Hematopoietic multipotent progenitor cell treated with erythropoietin and hydrocortisone succinate and interleukin-3 and kit ligand, for 4 days (in vitro differentiated cells): ENCODE data around the gene GUK1.
"Not testable (repeated sequence)": the region's sequence is repeated elsewhere in the genome, so short reads cannot be mapped to it uniquely, and the experiment has no call there.

Experiments used
- DNase-seq: peaks from one replicate; pipeline ENCODE4 v3.0.0-alpha.2; 2015

Gene GUK1

DNA sequence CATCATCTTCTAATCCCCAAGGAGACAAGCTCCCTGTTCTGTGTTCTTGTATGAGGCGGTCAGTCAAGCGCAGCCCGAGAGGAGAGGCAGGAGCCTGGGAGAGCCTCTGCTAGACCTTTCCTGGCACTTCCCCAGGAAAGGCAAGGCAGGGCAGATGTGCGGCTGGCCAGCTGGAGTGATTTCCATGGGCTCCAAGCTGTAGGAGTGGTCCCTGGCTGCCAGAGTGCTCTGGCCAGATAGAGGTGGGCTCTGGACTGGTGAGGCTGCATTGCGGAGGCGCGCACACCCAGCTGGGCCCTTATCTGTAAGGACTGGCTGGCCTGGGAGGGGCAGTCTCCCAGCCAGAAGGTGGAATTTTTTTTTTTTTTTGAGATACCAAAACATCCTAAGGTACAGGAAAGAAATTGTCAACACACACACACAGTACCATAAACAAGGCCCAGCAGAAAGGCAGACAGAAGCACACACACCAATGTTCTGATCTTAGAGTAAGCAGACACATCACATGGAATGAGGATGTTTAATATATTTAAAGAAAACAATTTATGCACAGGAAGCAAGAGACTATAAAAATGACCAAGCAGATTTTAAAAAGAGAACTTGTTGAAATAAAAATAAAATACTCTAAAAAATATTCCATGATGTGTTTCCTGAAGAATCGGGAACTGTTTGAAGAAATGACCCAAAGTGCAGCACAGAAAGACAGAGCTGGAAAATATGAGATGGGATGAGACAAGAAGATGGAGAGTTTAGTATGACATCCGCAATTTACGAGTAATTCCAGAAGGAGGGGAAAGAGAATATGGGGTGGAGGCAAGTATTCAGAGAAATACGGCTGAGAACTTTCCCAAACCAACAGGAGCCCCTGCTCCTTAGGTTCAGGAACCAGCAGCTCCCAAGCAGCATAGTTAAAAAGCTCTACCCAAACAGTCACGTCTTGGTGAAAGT is 38.9 kb downstream of the GUK1 start:
- DNase-seq = peak; percentile 91

DNA sequence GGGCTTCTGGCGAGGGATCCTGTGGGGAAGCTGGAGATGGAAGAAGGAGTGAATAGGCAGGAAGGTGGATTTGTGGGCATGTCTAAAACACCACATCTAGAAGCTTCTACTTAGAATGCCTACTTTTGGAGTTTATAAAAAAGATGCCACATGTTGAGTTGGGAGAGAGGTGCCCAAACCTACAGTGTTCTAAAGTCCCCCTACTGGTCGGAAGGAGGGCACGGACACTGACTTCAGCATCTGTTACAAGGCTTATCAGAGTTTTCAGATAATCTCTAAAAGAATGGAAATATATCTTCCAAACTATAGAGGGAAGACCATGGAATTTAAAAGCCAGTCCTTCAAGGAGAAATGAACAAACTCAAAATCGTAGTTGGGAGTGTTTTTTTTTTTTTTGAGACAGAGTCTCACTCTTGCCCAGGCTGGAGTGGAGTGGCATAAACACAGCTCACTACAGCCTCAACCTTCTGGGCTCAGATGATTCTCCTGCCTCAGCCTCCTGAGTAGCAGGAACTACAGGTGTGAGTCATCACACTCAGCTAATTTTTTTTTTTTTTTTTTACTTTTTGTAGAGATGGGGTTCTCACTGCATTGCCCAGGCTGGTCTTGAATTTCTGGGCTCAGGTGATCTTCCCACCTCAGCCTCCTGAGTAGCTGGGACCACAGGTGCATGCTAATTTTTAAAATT is 40.3 kb downstream of the GUK1 start:
- DNase-seq = peak; percentile 73

DNA sequence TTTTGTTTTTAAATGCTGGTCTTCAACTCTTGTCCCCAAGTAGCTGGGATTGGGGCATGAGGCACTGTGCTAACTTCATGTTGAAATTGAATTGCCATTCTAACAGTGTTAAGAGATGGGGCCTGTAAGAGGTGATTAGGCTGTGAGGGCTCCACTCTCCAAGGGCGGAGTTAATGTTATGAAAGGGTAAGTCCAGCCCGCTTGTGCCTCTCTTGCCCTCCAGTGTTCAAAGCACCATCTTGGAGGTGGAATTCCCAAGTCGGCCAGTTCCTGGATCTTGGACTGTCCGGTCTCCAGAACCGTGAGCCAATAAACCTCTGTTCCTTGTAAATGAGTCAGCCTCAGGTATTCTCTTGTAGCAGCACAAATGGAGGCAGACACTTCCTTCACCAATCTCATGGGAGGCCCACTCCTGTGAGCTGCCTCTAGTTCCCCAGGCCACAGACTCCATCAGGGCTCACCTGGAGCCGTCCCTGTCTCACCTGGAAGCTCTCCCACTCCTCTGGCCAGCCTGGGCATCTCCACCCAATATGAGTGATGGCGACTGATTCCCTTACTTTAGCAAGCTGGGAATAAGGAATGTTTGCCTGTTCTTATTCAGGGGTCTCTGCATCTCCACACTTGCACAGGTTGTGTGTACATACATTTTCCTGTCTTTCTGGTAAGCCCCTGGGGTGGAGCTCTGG is 41.0 kb downstream of the GUK1 start:
- DNase-seq = peak; percentile 30

DNA sequence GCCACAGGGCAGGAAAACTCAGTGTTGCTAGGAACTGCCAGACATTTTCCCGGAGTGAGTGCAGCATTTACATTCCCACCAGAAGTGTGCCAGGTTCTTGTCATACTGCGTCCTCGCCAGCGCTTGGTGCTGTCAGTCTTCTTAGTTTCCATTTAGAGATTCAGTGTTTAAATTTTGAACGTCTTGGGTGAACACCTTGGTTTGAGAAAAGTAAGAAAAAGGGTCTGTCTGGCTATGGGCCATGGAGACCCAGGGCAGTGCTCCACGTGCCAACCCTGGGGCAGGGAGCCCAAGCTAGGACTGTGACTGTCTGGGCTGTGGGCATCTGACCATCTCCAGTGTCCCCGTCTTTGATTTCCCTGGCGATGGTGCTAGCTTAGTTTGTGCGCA is 41.6 kb downstream of the GUK1 start:
- DNase-seq = no peak

DNA sequence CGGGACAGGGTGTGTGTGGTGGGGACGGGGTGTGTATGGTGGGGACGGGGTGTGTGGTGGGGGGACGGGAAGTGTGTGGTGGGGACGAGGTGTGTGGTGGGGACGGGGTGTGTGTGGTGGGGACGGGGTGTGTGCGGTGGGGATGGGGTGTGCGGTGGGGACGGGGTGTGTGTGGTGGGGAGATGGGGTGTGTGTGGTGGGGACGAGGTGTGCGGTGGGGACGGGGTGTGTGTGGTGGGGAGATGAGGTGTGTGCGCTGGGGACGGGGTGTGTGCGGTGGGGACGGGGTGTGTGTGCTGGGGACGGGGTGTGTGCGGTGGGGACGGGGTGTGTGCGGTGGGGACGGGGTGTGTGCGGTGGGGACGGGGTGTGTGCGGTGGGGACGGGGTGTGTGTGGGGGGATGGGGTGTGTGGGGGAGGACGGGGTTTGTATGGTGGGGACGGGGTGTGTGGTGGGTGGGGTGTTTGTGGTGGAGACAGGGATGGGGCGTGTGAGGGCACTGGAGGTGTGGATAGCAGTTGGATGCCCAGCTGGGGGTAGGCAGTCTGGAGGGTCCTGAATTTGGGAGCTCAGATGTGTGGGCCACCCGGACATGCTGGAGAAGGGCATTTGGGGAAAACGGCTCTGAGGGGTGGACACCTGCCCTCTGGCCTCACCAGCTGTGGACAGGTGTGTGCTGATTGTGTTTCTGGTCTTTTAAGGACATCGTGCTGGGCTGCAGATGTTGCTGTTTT is 42.4 kb downstream of the GUK1 start:
- DNase-seq = no peak

DNA sequence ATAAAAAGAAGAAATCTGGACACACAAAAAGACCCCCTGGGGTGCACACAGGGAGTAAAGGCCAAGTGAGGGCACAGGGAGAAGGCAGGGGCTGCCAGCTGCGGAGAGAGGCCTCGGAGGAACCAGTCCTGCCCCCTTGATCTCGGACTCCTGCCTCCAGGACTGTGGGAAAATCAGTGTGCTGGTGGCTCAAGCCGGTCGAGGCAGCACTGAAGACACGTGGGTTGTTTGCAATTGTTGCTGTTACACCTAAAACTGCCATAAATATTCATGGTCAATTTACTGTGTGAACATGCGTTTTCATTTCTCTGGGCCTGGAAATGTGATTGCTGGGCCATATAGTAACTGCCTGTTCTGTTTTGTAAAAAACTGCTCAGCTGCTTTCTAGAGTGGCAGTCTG is 44.1 kb downstream of the GUK1 start:
- DNase-seq = no peak

DNA sequence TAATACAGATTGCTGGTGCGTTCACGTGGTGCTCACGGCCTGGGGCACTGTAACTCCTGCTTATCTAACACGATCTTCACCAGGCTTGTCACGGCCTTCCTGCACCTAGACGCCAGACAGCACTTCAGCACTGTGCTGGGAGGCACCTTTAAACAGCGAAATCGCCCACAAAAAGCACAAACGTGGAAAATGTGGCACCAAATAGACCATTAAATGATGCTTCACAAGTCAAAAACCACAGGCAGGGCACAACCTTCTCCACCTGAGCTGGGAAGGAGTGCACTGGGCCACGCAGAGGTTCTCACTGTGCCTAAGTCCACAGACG is 45.5 kb downstream of the GUK1 start:
- DNase-seq = no peak

DNA sequence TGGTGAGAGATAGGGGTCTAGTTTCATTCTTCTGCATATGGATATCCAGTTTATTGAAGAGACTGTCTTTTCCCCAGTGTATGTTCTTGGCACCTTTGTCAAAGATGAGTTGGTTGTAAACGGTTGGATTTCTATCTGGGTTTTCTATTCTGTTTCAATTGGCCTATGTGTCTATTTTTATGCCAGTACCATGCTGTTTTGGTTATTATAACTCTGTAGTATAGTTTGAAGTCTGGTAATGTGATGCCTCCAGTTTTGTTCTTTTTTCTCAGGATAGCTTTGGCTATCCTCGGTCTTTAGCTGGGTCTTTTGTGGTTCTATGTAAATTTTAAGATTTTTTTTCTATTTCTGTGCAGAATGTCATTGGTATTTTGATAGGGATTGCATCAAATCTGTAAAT is 48.2 kb downstream of the GUK1 start:
- not testable (repeated sequence) for DNase-seq

DNA sequence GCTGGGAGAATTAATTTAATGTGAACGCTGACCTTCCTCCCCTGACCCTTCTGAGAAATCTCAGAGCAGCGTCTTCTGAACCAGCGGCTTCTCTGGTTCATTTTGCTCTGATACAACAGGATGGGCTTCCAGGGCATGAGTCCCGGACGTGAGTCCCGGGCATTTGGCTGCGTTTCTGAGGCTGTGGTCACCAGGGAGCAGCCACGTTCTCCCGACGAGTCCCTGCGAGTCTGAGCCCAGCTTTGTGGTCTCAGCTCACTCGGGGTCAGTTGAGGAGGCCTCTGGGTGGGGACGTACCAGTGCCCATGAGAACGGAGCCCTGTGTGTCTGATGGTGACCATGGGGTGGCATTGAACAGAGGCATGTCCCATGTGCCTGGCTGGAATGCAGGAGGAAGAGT is 50.1 kb downstream of the GUK1 start:
- no peak for DNase-seq

DNA sequence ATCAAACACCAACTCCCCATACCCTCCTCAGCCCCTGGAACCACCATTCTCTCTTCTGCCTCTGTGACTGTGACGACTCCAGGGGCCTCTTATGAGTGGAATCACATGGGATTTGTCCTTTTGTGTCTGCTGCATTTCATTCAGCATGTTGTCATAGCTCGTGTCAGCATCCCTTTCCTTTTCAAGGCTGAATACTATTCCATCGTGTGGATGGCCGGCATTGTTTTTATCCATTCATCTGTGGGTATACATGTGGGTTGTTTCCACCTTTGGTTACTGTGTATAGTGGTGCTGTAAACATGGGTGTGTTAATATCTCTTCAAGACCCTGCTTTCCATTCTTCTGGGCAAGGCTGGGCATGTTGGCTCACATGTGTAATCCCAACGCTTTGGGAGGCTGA is 50.7 kb downstream of the GUK1 start:
- DNase-seq = no peak

DNA sequence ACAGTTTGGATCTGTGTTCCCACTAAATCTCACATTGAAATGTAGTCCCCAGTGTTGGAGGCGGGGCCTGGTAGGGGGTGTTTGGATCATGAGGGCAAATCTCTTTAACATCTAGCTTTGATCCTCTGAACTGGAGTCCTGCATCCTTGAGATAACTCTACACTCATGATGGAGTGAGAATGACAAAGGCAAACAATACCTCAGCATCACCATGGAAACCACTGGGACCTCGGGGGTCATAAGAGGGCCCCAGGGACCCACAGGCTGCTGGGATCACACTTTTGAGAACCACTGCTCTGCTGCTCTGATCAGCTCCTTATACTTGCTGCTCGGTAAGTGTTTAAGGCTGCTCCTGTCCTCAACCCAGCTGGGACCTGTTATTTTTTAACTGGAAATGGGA is 54.4 kb downstream of the GUK1 start:
- DNase-seq = no peak

DNA sequence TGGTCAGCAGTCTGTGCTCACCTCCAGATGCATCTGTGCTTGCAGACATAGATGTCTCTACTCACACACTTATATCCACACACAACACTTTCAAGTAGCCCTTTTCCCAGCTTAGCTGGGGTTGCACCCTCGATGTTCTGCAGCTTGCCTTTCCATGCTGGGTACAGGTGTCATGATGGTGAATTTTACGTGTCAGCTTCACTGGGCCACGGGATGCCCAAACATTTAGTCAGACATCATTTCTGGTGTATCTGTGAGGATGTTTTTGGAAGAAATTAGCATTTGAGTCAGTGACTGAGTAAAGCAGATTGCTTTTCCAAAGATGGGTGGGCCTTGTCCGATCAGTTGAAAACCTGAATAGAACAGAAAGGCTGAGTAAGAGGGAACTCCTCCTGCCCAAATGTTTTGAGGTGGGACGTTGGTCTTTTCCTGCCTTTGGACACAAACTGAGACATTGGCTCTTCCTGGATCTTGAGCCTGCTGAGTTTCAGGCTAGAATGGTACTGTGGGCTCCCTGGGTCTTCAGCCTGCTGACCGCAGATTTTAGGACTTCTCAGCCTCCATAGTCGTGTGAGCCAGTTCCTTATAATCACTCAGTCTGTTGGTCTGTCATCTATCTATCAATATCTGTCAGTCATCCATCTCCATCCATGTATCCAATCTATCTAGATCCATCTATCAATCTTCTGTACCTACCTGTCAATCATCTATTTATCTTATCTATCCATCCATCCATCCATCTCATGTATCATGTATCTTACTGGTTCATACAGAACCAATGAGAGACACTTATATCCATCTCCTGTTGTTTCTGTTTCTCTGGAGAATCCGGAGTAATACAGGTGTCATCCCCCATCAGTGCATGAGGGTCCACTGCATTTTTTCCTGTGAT is 55.1 kb downstream of the GUK1 start:
- DNase-seq = no peak

DNA sequence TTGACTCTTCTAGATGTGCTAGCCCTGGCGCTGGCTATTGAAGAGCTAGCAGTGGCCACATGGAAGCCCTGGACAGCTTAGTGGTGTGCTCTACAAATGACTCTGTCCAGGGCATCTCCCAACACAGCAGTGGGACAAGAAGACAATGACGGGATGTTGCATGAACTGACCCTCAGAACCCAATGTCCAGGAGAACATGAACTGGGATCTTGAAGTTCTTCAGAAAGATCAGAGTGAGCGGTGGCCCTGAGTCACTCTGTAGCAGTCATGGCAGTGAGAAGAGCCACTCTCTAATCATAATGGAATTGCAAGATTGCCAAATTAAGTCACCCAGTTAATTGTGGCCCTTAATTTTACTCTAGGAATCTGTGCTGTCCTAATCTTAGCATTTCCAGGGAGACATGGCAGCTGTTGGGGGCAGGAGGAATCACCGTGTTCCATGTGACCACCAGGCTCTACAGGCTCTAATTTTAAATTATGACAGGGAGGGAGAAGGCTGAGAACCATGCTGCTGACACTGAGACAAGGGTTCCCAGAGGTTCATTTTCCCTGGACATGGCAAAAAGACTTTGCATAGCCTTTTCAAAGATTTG is 57.6 kb downstream of the GUK1 start:
- DNase-seq = no peak
